Cardiac muscle cell (in vitro differentiated cells and primary cell): ENCODE measurements around the gene HPCAL4. TPM values are rescaled to one million over a fixed set of nuclear protein-coding genes. Genes with fewer than 3 reads are reported as not detected.
A peak's percentile ranks its signal among the peaks of the same experiment; 100 is the strongest.

ENCODE experiments used
- DNase-seq, 2 donors: peaks; one replicate each; pipeline versions ENCODE4 v3.0.0 to v3.0.0-alpha.2; 2010 to 2017; ENCODE audit warnings: low read depth in 1 of 2, low spot score in 1 of 2
- H3K27ac ChIP-seq: fragments of 200-600 bp; sonication (generic); 2 replicates; pipeline ENCODE4 v1.5.1; 2016
- H3K27me3 ChIP-seq: fragments of 200-600 bp; sonication (generic); 2 replicates; pipeline ENCODE4 v1.6.0; 2016; ENCODE audit warnings: control low read depth
- H3K36me3 ChIP-seq: fragments of 200-600 bp; sonication (generic); 2 replicates; pipeline ENCODE4 v1.5.1; 2016; ENCODE audit warnings: control low read depth
- H3K4me1 ChIP-seq: fragments of 200-600 bp; sonication (generic); 2 replicates; pipeline ENCODE4 v1.8.1; 2017; ENCODE audit warnings: low read depth, mild to moderate bottlenecking, mixed run types
- H3K4me3 ChIP-seq: fragments of 200-600 bp; sonication (generic); 2 replicates; pipeline ENCODE4 v1.5.1; 2016; ENCODE audit warnings: mild to moderate bottlenecking
- H3K9me3 ChIP-seq: fragments of 200-600 bp; sonication (generic); 2 replicates; pipeline ENCODE4 v1.5.1; 2017; ENCODE audit warnings: low read depth, mild to moderate bottlenecking, control low read depth
- CTCF ChIP-seq: IDR thresholded peaks from 2 replicates; pipeline ENCODE4 v1.5.1; 2012; ENCODE audit warnings: low read depth, mild to moderate bottlenecking, low read length
- polyA plus RNA-seq: library from polyadenylated mRNA; unstranded; fragments of >200 nt; fragmentation: Nextera tagmentation; extraction: Ambion mirVana; gene quantifications from 2 replicates; pipeline ENCODE4 v1.2.1, GENCODE V29; 2016
- total RNA-seq: library from RNA; depleted of rRNA; stranded (reverse); fragments of >200 nt; gene quantifications from 2 replicates; pipeline ENCODE4 v1.2.3, GENCODE V29; 2016

HPCAL4 gene
- total and polyA plus RNA-seq, 2 experiments from 2014 or later: 0.06 to 0.09 TPM

- DNase-seq: no peak
- no peak for TF ChIP-seq CTCF
- H3K27me3 ChIP-seq: peaks cover 99% of the 10 kb centered on the region
- no peaks in the 10 kb centered on the region for H3K36me3 ChIP-seq
- no peaks in the 10 kb centered on the region for H3K4me1 ChIP-seq
- no peaks in the 10 kb centered on the region for H3K9me3 ChIP-seq
- no peak overlapping the region for H3K27ac ChIP-seq
- no peak overlapping the region for H3K4me3 ChIP-seq
Observed at GRCh38 chr1:39694026-39694425, 2.8 kb upstream of the HPCAL4 start.

GRCh38 chr1:39692152-39693074 is 1.2 kb upstream of the HPCAL4 start:
- DNase-seq: no peak
- TF ChIP-seq CTCF: no peak
- Histone ChIP-seq H3K27ac (no peak overlapping the region), H3K36me3 (no peaks in the 10 kb centered on the region), H3K9me3 (no peaks in the 10 kb centered on the region), H3K4me3 (peak overlapping the region; percentile 5), H3K4me1 (no peaks in the 10 kb centered on the region), H3K27me3 (peaks cover 99% of the 10 kb centered on the region)

GRCh38 chr1:39690794-39691382 is 345 bp downstream of the HPCAL4 start:
- Histone ChIP-seq H3K9me3 (no peaks in the 10 kb centered on the region), H3K4me3 (no peak overlapping the region), H3K36me3 (no peaks in the 10 kb centered on the region), H3K4me1 (no peaks in the 10 kb centered on the region), H3K27me3 (peaks cover 98% of the 10 kb centered on the region), H3K27ac (no peak overlapping the region)
- no peak for TF ChIP-seq CTCF
- DNase-seq: no peak

GRCh38 chr1:39690225-39690624 is 1.0 kb downstream of the HPCAL4 start:
- TF ChIP-seq CTCF: no peak
- Histone ChIP-seq H3K27ac (no peak overlapping the region), H3K4me3 (no peak overlapping the region), H3K4me1 (no peaks in the 10 kb centered on the region), H3K36me3 (no peaks in the 10 kb centered on the region), H3K27me3 (peaks cover 95% of the 10 kb centered on the region), H3K9me3 (no peaks in the 10 kb centered on the region)
- no peak for DNase-seq

GRCh38 chr1:39689635-39690034 is 1.6 kb downstream of the HPCAL4 start:
- no peak for TF ChIP-seq CTCF
- H3K9me3 ChIP-seq: no peaks in the 10 kb centered on the region
- no peak overlapping the region for H3K4me3 ChIP-seq
- H3K27me3 ChIP-seq: peaks cover 95% of the 10 kb centered on the region
- H3K27ac ChIP-seq: no peak overlapping the region
- H3K36me3 ChIP-seq: no peaks in the 10 kb centered on the region
- DNase-seq: no peak
- H3K4me1 ChIP-seq: no peaks in the 10 kb centered on the region
